ENCODE measurements around the gene IGSF10.
A peak's percentile ranks its signal among the peaks of the same experiment; 100 is the strongest.

Gene IGSF10

DNA sequence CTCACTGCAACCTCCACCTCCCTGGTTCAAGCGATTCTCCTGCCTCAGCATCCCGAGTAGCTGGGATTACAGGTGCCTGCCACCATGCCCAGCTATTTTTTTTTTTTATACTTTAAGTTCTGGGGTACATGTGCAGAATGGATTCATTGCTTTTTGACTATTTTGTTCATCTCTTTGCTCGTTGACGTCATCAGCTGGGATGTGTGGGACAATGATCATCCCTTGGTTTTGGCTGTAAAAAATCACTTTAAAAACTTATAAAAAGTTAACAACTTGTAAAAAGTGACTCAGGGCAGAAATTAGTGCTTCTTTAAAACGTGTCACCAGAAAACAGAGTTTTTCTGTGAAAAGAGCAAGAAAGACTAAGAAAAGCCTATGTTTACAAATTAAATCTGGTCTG, 37.8 kb downstream of the IGSF10 start:
- DNase-seq (ENCODE audit: low read depth): no peak
- no peak overlapping the region for H3K4me3 ChIP-seq (ENCODE audit: low read length)
- no peak for TF ChIP-seq CTCF (IDR thresholded peaks at IDR 0.05; ENCODE audit: insufficient read depth, low read depth, low read length, missing control alignments)

GRCh38 chr3:151421938-151422337, 38.9 kb downstream of the IGSF10 start:
- no peak for DNase-seq (ENCODE audit: low read depth)
- TF ChIP-seq CTCF (IDR thresholded peaks at IDR 0.05; ENCODE audit: insufficient read depth, low read depth, low read length, missing control alignments): no peak
- no peak overlapping the region for H3K4me3 ChIP-seq (ENCODE audit: low read length)

GRCh38 chr3:151419806-151420205, 41.1 kb downstream of the IGSF10 start:
- peak; percentile 33 for DNase-seq (ENCODE audit: low read depth)
- TF ChIP-seq CTCF (IDR thresholded peaks at IDR 0.05; ENCODE audit: insufficient read depth, low read depth, low read length, missing control alignments): no peak
- H3K4me3 ChIP-seq (ENCODE audit: low read length): no peak overlapping the region

- DNase-seq (ENCODE audit: low read depth): no peak
- H3K4me3 ChIP-seq (ENCODE audit: low read length): no peak overlapping the region
- TF ChIP-seq CTCF (IDR thresholded peaks at IDR 0.05; ENCODE audit: insufficient read depth, low read depth, low read length, missing control alignments): no peak
These were observed 45.6 kb downstream of the IGSF10 start for GRCh38 chr3:151415289-151415688.

DNA sequence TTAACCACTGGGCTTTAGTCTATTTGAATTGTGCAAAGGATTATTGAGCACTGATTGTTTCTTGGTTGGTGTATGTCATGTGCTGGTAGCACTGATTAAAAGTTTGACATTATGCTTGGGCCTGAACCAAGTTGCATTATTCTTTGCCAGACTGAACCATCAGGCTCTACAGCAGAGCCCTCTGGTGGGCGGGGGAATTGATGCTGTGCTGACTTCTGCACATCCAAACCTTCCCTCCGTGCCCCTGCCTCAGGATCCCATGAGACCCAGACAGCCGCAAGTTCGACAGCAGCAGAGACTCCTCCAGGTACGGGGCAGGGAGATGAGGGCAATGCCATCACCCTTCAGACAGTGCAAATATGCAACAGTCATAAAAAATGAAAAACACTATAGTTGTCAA, 47.9 kb downstream of the IGSF10 start:
- peak; percentile 26 for TF ChIP-seq CTCF (IDR thresholded peaks at IDR 0.05; ENCODE audit: insufficient read depth, low read depth, low read length, missing control alignments)
- H3K4me3 ChIP-seq (ENCODE audit: low read length): no peak overlapping the region
- DNase-seq (ENCODE audit: low read depth): peak; percentile 19

Data from epithelial cell of esophagus (primary cell).